ENCODE data around the gene ERH. TPM values are rescaled to one million over a fixed set of nuclear protein-coding genes. Genes with fewer than 3 reads are reported as not detected.

Gene ERH
- total and polyA plus RNA-seq, 2 donors (not counting 3 experiments of a cell fraction or from before 2014, with no cell fraction given): 157 to 263 TPM

DNA sequence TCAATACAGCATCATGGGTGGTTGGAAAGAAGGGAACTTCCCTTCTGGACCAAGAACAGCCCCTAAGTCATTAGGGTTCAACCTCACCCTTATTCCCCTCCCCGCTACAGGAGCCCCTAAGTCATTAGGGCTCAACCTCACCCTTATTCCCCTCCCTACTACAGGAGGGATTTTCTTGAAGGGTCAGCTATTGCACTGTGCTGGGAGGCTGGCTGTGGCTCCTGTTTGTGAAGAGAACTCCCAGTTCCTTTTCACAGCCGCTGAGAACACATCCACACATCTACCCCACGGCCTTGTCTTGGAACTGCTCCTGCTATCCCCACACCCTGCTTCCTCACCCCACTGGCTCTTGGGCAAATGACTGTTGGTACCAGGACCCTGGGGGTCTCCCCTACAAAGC lies 44.9 kb downstream of the ERH start:
- H3K36me3 ChIP-seq (ENCODE audit: control insufficient read depth in 2 of 2, extremely low read depth in 1 of 2, insufficient read depth in 2 of 2, low read length in 2 of 2): no peaks in the 10 kb centered on the region
- TF ChIP-seq MYC (IDR thresholded peaks at IDR 0.05; ENCODE audit: low read depth, low read length) (no peak), GATA2 (IDR thresholded peaks at IDR 0.05; ENCODE audit: insufficient read depth, insufficient read length, low read depth, low read length) (no peak), EZH2 (IDR thresholded peaks at IDR 0.05; ENCODE audit: borderline replicate concordance, low read depth, low read length, severe bottlenecking) (no peak), POLR2A (IDR thresholded peaks at IDR 0.05; ENCODE audit: low read depth, low read length) (no peak), FOS (IDR thresholded peaks at IDR 0.05; ENCODE audit: borderline replicate concordance, insufficient read depth, low read length) (no peak), POLR2AphosphoS5 (IDR thresholded peaks at IDR 0.05; ENCODE audit: insufficient read depth, low read depth, low read length) (no peak), JUN (IDR thresholded peaks at IDR 0.05; ENCODE audit: borderline replicate concordance, insufficient read depth, insufficient read length, low read depth) (no peak)
- TF ChIP-seq, protein P1, sequence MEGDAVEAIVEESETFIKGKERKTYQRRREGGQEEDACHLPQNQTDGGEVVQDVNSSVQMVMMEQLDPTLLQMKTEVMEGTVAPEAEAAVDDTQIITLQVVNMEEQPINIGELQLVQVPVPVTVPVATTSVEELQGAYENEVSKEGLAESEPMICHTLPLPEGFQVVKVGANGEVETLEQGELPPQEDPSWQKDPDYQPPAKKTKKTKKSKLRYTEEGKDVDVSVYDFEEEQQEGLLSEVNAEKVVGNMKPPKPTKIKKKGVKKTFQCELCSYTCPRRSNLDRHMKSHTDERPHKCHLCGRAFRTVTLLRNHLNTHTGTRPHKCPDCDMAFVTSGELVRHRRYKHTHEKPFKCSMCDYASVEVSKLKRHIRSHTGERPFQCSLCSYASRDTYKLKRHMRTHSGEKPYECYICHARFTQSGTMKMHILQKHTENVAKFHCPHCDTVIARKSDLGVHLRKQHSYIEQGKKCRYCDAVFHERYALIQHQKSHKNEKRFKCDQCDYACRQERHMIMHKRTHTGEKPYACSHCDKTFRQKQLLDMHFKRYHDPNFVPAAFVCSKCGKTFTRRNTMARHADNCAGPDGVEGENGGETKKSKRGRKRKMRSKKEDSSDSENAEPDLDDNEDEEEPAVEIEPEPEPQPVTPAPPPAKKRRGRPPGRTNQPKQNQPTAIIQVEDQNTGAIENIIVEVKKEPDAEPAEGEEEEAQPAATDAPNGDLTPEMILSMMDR (IDR thresholded peaks at IDR 0.05; ENCODE audit: extremely low read depth in 1 of 2, insufficient read depth in 1 of 2, low read depth in 1 of 2, low read length in 2 of 2): no peak
- TF ChIP-seq, protein P2, sequence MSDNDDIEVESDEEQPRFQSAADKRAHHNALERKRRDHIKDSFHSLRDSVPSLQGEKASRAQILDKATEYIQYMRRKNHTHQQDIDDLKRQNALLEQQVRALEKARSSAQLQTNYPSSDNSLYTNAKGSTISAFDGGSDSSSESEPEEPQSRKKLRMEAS (IDR thresholded peaks at IDR 0.05; ENCODE audit: insufficient read depth, insufficient read length): no peak
- ChIA-PET POLR2A (no interaction called here), CTCF (no interaction called here)
- no peak overlapping the region for H3K4me3 ChIP-seq (replicated peaks in 1 of 3; ENCODE audit: insufficient read depth in 1 of 3, low read depth in 1 of 3, low read length in 3 of 3)
- FAIRE-seq (no peak), DNase-seq (ENCODE audit: low read depth, low spot score) (no peak)
- H3K9ac ChIP-seq (replicated peaks; ENCODE audit: extremely low read depth, insufficient read depth, low read length): no peak overlapping the region
- H3K27me3 ChIP-seq (ENCODE audit: control insufficient read depth in 2 of 2, insufficient read depth in 2 of 2, low read length in 2 of 2): peaks cover 0 to 5% of the 10 kb centered on the region in 2 experiments
- no peak overlapping the region for H2AFZ ChIP-seq (ENCODE audit: low read depth, low read length)
- H3K9me1 ChIP-seq (replicated peaks; ENCODE audit: control insufficient read depth, extremely low read depth, insufficient read depth, low read length): no peaks in the 10 kb centered on the region
- intact Hi-C loops (cut with micrococcal nuclease): no loop called here
- BruUV-seq (replicated peaks): no TSS peak
- no peak overlapping the region for H3K4me2 ChIP-seq (ENCODE audit: insufficient read depth, low read length)
- no peaks in the 10 kb centered on the region for H3K4me1 ChIP-seq (ENCODE audit: control insufficient read depth, extremely low read depth, insufficient read depth, low read length)
- no peaks in the 10 kb centered on the region for H3K9me3 ChIP-seq (replicated peaks; ENCODE audit: control insufficient read depth, insufficient read depth, low read length)
- dilution Hi-C loops (cut with MboI; ENCODE audit: extremely low pct_ligation_motif_present, low sequenced_read_pairs): no loop called here
- no peak overlapping the region for H3K27ac ChIP-seq (ENCODE audit: insufficient read depth, low read depth, low read length)
- no peaks in the 10 kb centered on the region for H3K79me2 ChIP-seq (ENCODE audit: control insufficient read depth, insufficient read depth, low read length)
- no peaks in the 10 kb centered on the region for H4K20me1 ChIP-seq (replicated peaks; ENCODE audit: control insufficient read depth, extremely low read depth, insufficient read depth, low read length)
